H9 (cell line): Measurements from ENCODE around the gene DAAM2. TPM values are rescaled to one million over a fixed set of nuclear protein-coding genes. Genes with fewer than 3 reads are reported as not detected.

Source experiments
- DNase-seq: peaks from one replicate; pipeline ENCODE4 v3.0.0-alpha.2; 2017
- H2AFZ ChIP-seq: one replicate; pipeline ENCODE4 v1.6.1; 2013; ENCODE audit warnings: mild to moderate bottlenecking, low read length, control low read depth, moderate library complexity
- H2AK5ac ChIP-seq: 2 replicates; pipeline ENCODE4 v1.6.1; 2013; ENCODE audit warnings: low read length, control low read depth, mixed read lengths; ENCODE audit not compliant: insufficient read length
- H2BK120ac ChIP-seq: one replicate; pipeline ENCODE4 v1.6.1; 2013; ENCODE audit warnings: low read depth, mild to moderate bottlenecking, low read length, control low read depth, inconsistent platforms; ENCODE audit not compliant: poor library complexity, severe bottlenecking
- H2BK12ac ChIP-seq: 2 replicates; pipeline ENCODE4 v1.6.1; 2013; ENCODE audit warnings: low read length, control low read depth, mixed read lengths, low read depth; ENCODE audit not compliant: insufficient read length
- H2BK15ac ChIP-seq: 2 replicates; pipeline ENCODE4 v1.6.1; 2013; ENCODE audit warnings: low read depth, low read length, control low read depth
- H2BK20ac ChIP-seq: one replicate; pipeline ENCODE4 v1.6.1; 2013; ENCODE audit warnings: low read depth, mild to moderate bottlenecking, low read length, control low read depth, inconsistent platforms; ENCODE audit not compliant: poor library complexity, severe bottlenecking
- H2BK5ac ChIP-seq: 2 replicates; pipeline ENCODE4 v1.6.1; 2013; ENCODE audit warnings: low read length, control low read depth, mixed read lengths; ENCODE audit not compliant: insufficient read length
- H3K14ac ChIP-seq: 2 replicates; pipeline ENCODE4 v1.6.1; 2013; ENCODE audit warnings: low read length, control low read depth; ENCODE audit not compliant: insufficient read depth
- H3K18ac ChIP-seq: 2 replicates; pipeline ENCODE4 v1.6.1; 2013; ENCODE audit warnings: low read depth, mild to moderate bottlenecking, mixed read lengths, low read length, control low read depth; ENCODE audit not compliant: insufficient read length
- H3K23ac ChIP-seq: 2 replicates; pipeline ENCODE4 v1.6.1; 2013; ENCODE audit warnings: low read length, control low read depth, mixed read lengths, low read depth; ENCODE audit not compliant: insufficient read length
- H3K23me2 ChIP-seq: 2 replicates; pipeline ENCODE4 v1.6.1; 2013; ENCODE audit warnings: low read depth, mild to moderate bottlenecking, mixed read lengths, low read length, control low read depth; ENCODE audit not compliant: insufficient read length, poor library complexity, severe bottlenecking
- H3K27ac ChIP-seq: 2 replicates; pipeline ENCODE4 v1.5.1; 2013; ENCODE audit warnings: low read length, control low read depth, mixed read lengths, low read depth; ENCODE audit not compliant: insufficient read length
- H3K27me3 ChIP-seq: 2 replicates; pipeline ENCODE4 v1.6.1; 2013; ENCODE audit warnings: low read length, control low read depth, inconsistent platforms; ENCODE audit not compliant: insufficient read depth
- H3K4ac ChIP-seq: 2 replicates; pipeline ENCODE4 v1.6.1; 2013; ENCODE audit warnings: low read depth, mild to moderate bottlenecking, control low read depth, inconsistent platforms, low read length, moderate library complexity
- H3K4me1 ChIP-seq: 2 replicates; pipeline ENCODE4 v1.6.1; 2013; ENCODE audit warnings: low read length, control low read depth, inconsistent platforms; ENCODE audit not compliant: insufficient read depth
- H3K4me2 ChIP-seq: 2 replicates; pipeline ENCODE4 v1.6.1; 2013; ENCODE audit warnings: low read length, control low read depth, mixed read lengths; ENCODE audit not compliant: insufficient read length, insufficient read depth
- H3K56ac ChIP-seq: 2 replicates; pipeline ENCODE4 v1.6.1; 2013; ENCODE audit warnings: low read depth, mild to moderate bottlenecking, mixed read lengths, low read length, control low read depth; ENCODE audit not compliant: insufficient read length
- H3K79me1 ChIP-seq: 2 replicates; pipeline ENCODE4 v1.6.1; 2013; ENCODE audit warnings: low read depth, mild to moderate bottlenecking, moderate library complexity, low read length, control low read depth, inconsistent platforms; ENCODE audit not compliant: insufficient read depth, poor library complexity, severe bottlenecking
- H3K79me2 ChIP-seq: 2 replicates; pipeline ENCODE4 v1.6.1; 2013; ENCODE audit warnings: low read length, control low read depth, inconsistent platforms; ENCODE audit not compliant: insufficient read depth
- H3K9ac ChIP-seq: 2 replicates; pipeline ENCODE4 v1.6.1; 2013; ENCODE audit warnings: low read length, control low read depth, mixed read lengths; ENCODE audit not compliant: insufficient read length; ENCODE audit errors: extremely low read depth
- H3K9me3 ChIP-seq: one replicate; pipeline ENCODE4 v1.6.1; 2013; ENCODE audit warnings: low read depth, low read length, inconsistent platforms; ENCODE audit not compliant: control insufficient read depth
- H3T11ph ChIP-seq: one replicate; pipeline ENCODE4 v1.6.1; 2013; ENCODE audit warnings: mild to moderate bottlenecking, low read length, control low read depth, inconsistent platforms
- H4K20me1 ChIP-seq: one replicate; pipeline ENCODE4 v1.6.1; 2013; ENCODE audit not compliant: control insufficient read depth, insufficient read length, insufficient read depth
- H4K5ac ChIP-seq: 2 replicates; pipeline ENCODE4 v1.6.1; 2013; ENCODE audit warnings: low read depth, mild to moderate bottlenecking, mixed read lengths, low read length, control low read depth; ENCODE audit not compliant: insufficient read length
- H4K8ac ChIP-seq: replicated peaks from 2 replicates; pipeline ENCODE4 v1.6.1; 2013; ENCODE audit warnings: low read length, control low read depth, mixed read lengths, low read depth; ENCODE audit not compliant: insufficient read length
- H4K91ac ChIP-seq: 2 replicates; pipeline ENCODE4 v1.6.1; 2013; ENCODE audit warnings: low read depth, mild to moderate bottlenecking, moderate library complexity, mixed read lengths, low read length, control low read depth; ENCODE audit not compliant: insufficient read length
- H3K27ac Mint-ChIP-seq, 3 experiments: 2 replicates in 2 of 3; 3 replicates in 1 of 3; pipeline ENCODE4 v1.8.0; 2020 to 2021; ENCODE audit warnings: mixed read lengths in 3 of 3, mild to moderate bottlenecking in 1 of 3, moderate library complexity in 1 of 3
- H3K27me3 Mint-ChIP-seq: 2 replicates; pipeline ENCODE4 v1.8.0; 2021; ENCODE audit warnings: low read depth, mild to moderate bottlenecking, moderate library complexity, mixed read lengths
- H3K36me3 Mint-ChIP-seq, 3 experiments: 2 replicates in 2 of 3; 3 replicates in 1 of 3; pipeline ENCODE4 v1.8.0; 2020 to 2021; ENCODE audit warnings: low read depth in 3 of 3, mixed read lengths in 3 of 3; ENCODE audit not compliant: insufficient read depth in 1 of 3
- H3K4me1 Mint-ChIP-seq, 2 experiments: 2 replicates each; pipeline ENCODE4 v1.8.0; 2020; ENCODE audit warnings: mixed read lengths in 2 of 2
- H3K4me3 Mint-ChIP-seq, 2 experiments: 2 replicates in 1 of 2; 3 replicates in 1 of 2; pipeline ENCODE4 v1.8.0; 2020 to 2021; ENCODE audit warnings: mild to moderate bottlenecking in 2 of 2, mixed read lengths in 2 of 2, moderate library complexity in 1 of 2
- H3K9me3 Mint-ChIP-seq, 2 experiments: 2 replicates in 1 of 2; 3 replicates in 1 of 2; pipeline ENCODE4 v1.8.0; 2020; ENCODE audit warnings: mild to moderate bottlenecking in 2 of 2, mixed read lengths in 2 of 2, moderate library complexity in 1 of 2
- WGBS: extraction: QIAGEN DNeasy Blood & Tissue Kit; methylation state at CpG from one replicate; pipeline ENCODE4 v1.1.7; 2013; ENCODE audit warnings: missing lambda C conversion rate, low lambda C conversion rate, mixed read lengths; ENCODE audit not compliant: insufficient read length; ENCODE audit errors: extremely low coverage; 5-methylcytosine and 5-hydroxymethylcytosine counted together
- total RNA-seq: library from RNA; stranded (reverse); gene quantifications from 2 replicates; pipeline ENCODE4 v1.2.1, GENCODE V29; 2021
- TF ChIP-seq, protein P1 (sequence below): fragments of 200-600 bp; sonication (generic); conservative IDR thresholded peaks from 3 replicates; pipeline ENCODE4 v1.8.0; 2021; ENCODE audit warnings: antibody characterized with exemption, mild to moderate bottlenecking

Gene DAAM2
- total RNA-seq, 1 experiment from 2014 or later = 1.1 TPM

DNA sequence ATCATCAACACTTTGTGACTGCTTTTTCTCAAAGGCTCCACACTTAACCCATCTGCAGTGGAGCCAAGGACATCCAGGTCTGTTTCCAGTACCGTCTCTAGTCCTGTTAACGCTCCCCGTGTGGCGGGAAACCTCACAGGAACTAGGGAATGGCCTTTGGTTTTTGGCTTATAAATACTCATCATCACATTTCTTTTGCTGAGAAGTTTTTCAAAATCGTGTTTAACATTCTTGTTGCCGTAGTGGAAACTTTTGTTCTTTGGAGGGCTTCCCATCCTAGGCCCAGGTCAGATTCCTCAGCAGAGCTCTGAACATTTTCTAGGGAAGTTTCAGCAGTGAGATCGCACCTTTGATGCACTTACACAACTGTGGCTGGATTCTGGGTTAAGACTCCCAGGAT lies 24.6 kb downstream of the DAAM2 start:
- H3K79me2 ChIP-seq = no peaks in the 10 kb centered on the region
- H2BK120ac ChIP-seq = no peak overlapping the region
- no peak overlapping the region for H4K91ac ChIP-seq
- H3K4me1 ChIP-seq = no peaks in the 10 kb centered on the region
- H3K56ac ChIP-seq = no peak overlapping the region
- Mint-ChIP-seq H3K27me3 (peaks cover 7% of the 10 kb centered on the region), H3K9me3 (no peaks in the 10 kb centered on the region), H3K4me1 (peaks cover 18 to 33% of the 10 kb centered on the region in 2 experiments), H3K4me3 (no peak overlapping the region), H3K27ac (no peak overlapping the region), H3K36me3 (no peaks in the 10 kb centered on the region)
- no peaks in the 10 kb centered on the region for H3K9me3 ChIP-seq
- no peak overlapping the region for H3K4me2 ChIP-seq
- no peak for DNase-seq
- no peak overlapping the region for H2AK5ac ChIP-seq
- no peaks in the 10 kb centered on the region for H3K23me2 ChIP-seq
- H3K27ac ChIP-seq = no peak overlapping the region
- H2BK5ac ChIP-seq = no peak overlapping the region
- H3K18ac ChIP-seq = no peak overlapping the region
- H3K9ac ChIP-seq = no peak overlapping the region
- TF ChIP-seq, protein P1, sequence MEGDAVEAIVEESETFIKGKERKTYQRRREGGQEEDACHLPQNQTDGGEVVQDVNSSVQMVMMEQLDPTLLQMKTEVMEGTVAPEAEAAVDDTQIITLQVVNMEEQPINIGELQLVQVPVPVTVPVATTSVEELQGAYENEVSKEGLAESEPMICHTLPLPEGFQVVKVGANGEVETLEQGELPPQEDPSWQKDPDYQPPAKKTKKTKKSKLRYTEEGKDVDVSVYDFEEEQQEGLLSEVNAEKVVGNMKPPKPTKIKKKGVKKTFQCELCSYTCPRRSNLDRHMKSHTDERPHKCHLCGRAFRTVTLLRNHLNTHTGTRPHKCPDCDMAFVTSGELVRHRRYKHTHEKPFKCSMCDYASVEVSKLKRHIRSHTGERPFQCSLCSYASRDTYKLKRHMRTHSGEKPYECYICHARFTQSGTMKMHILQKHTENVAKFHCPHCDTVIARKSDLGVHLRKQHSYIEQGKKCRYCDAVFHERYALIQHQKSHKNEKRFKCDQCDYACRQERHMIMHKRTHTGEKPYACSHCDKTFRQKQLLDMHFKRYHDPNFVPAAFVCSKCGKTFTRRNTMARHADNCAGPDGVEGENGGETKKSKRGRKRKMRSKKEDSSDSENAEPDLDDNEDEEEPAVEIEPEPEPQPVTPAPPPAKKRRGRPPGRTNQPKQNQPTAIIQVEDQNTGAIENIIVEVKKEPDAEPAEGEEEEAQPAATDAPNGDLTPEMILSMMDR = no peak
- no peak overlapping the region for H2BK12ac ChIP-seq
- H3K4ac ChIP-seq = no peak overlapping the region
- H3T11ph ChIP-seq = no peak overlapping the region
- WGBS = no CpG with 5 or more reads among the region's 7 CpGs
- H2BK20ac ChIP-seq = no peak overlapping the region
- H3K79me1 ChIP-seq = no peaks in the 10 kb centered on the region
- no peak overlapping the region for H4K5ac ChIP-seq
- no peak overlapping the region for H4K8ac ChIP-seq
- no peak overlapping the region for H3K14ac ChIP-seq
- no peaks in the 10 kb centered on the region for H4K20me1 ChIP-seq
- no peak overlapping the region for H2AFZ ChIP-seq
- H2BK15ac ChIP-seq = no peak overlapping the region
- H3K27me3 ChIP-seq = no peaks in the 10 kb centered on the region
- H3K23ac ChIP-seq = no peak overlapping the region
